ENCODE results near the gene CEP162.

Gene CEP162, protein sequence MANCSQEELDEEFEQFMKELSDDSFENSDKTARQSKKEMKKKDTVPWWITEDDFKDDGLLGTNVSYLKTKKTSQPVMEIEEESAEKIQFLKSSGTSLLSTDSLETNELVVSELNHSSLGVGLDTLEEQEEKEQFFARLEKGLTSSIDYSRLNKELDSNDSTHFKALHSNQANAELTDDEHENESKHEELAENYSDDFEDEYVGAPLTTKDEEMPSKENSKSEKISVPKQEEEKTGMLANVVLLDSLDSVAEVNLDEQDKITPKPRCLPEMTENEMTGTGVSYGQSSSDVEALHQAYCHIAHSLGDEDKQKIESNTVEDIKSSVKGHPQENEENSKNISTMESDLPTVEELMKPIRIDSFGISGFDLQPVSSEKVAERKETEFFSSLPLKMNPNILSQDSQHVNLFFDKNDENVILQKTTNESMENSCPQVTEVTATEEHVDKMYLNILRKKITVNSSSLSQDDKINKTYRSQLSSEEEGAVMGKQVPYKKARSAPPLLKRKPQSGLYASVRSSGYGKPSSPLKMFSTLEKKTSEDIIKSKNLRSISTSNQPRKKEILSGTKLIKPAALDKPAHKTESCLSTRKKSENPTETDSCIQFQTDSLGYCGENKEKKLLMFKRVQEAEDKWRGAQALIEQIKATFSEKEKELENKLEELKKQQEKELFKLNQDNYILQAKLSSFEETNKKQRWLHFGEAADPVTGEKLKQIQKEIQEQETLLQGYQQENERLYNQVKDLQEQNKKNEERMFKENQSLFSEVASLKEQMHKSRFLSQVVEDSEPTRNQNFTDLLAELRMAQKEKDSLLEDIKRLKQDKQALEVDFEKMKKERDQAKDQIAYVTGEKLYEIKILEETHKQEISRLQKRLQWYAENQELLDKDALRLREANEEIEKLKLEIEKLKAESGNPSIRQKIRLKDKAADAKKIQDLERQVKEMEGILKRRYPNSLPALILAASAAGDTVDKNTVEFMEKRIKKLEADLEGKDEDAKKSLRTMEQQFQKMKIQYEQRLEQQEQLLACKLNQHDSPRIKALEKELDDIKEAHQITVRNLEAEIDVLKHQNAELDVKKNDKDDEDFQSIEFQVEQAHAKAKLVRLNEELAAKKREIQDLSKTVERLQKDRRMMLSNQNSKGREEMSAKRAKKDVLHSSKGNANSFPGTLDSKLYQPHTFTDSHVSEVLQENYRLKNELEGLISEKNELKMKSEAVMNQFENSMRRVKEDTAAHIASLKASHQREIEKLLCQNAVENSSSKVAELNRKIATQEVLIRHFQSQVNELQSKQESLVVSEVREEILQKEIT (N-terminal part only)

DNA sequence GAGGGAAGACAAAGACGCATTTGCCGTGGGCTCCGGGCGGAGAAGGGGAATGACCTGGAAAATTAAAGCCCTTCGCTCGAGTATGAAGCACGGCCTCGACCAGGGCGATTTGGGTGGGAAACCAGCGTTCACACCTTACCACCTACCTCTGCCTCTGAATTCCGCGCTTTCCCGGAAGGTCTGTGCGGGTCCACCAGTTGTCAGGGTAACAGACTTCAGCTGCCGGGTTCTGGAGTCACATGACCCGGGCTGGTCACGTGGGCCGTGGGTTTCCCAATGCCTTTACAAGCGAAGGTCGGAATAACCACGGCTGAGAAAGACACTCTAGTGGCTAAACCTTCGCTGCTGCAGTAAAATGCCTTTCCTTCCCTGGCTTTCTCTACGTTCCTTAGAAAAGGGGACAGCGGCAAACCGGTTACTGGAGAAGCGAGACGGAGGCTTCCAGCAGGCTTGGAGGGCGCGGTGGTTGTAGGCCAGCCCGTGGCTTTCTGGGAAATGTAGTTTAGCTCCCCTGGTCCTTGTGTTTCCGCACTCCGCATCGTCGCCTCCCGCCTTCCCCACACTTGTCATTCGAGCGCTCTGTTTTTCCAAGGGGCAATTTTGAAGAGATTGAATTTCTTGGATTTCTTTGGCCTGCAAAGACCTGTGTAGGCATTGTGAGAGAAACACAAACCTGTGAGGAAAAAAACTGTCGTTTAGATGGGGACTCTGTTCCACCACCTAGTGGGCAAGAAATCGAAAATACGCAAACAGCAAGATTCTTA, at the start of gene CEP162:
Gene CEP162, minus strand, starts transcription at position 210 of the 764 bp plus-strand sequence. CDS start 1,250 bp downstream, outside the sequence.
- H3K27ac Mint-ChIP-seq: peak within 1 kb of the TSS; percentile 91
- no peaks in the 10 kb centered on the region for H3K36me3 Mint-ChIP-seq
- DNase-seq (ENCODE audit: low spot score in 2 of 2) (peak; percentile 69 to 93), ATAC-seq (peak; percentile 96)
- H3K4me3 Mint-ChIP-seq: peak within 1 kb of the TSS; percentile 84
- peaks cover 10% of the 10 kb centered on the region for H3K4me1 Mint-ChIP-seq
- no peaks in the 10 kb centered on the region for H3K9me3 Mint-ChIP-seq

DNA sequence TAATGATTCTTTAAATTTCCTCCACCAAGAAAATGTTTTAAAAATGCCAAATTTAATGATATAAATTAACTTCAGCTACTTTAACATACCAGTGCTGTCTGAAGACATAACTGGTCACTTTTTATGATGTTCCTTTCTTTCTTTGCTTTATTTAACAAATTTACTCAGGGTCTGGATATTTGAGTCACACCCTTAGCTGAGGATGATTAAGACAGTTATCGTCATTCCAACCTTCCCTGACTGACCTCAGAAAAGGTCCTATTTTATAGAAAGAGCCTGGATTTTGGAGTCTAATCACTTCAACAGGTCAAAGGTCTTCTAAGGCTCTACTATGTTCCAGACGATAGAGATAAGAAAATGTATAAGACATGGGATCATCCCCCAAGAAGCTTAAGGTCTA, 47.4 kb upstream of the CEP162 start:
- Mint-ChIP-seq H3K4me3 (no peak overlapping the region), H3K9me3 (no peaks in the 10 kb centered on the region), H3K27ac (no peak overlapping the region), H3K4me1 (no peaks in the 10 kb centered on the region), H3K36me3 (no peaks in the 10 kb centered on the region)
- no peak for ATAC-seq
- DNase-seq (ENCODE audit: low spot score in 2 of 2): no peak

DNA sequence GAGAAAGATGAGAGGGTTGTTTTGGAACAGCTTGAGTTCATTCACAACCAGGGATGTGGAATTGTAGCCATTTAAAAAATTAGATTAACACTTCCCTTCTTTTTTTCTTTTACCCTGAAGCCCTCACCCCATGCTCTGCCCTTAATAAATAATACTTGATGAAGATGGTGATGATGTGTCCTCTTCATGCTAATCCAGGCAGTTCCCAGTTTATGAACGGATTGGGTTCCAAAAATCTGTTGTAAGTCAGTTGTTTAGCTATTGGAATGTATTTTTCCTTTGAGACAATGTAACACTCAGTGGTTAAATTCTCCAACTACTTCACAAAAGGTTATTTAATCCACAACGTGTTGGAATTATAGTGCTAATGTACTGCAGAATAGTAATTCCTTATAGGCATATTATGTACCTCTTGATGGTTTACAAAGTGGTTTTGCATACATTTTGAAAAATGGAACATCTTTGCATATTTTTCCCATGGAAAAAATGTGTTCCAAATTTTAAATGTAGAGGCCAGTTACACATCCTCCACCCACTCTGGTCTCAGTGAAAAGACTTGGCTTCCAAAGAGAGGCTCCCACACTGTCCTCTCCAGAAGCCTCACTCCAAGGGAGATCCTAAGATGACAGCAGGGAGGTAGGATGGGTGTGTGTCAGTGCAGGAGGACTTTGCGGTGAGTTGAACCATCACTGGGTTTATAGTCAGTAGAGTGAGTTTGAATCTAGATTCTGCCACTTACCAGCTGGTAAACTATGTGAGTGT, 45.8 kb upstream of the CEP162 start:
- DNase-seq (ENCODE audit: low spot score in 2 of 2): no peak
- no peaks in the 10 kb centered on the region for H3K4me1 Mint-ChIP-seq
- no peak overlapping the region for H3K27ac Mint-ChIP-seq
- no peak for ATAC-seq
- no peaks in the 10 kb centered on the region for H3K36me3 Mint-ChIP-seq
- H3K4me3 Mint-ChIP-seq: no peak overlapping the region
- no peaks in the 10 kb centered on the region for H3K9me3 Mint-ChIP-seq

DNA sequence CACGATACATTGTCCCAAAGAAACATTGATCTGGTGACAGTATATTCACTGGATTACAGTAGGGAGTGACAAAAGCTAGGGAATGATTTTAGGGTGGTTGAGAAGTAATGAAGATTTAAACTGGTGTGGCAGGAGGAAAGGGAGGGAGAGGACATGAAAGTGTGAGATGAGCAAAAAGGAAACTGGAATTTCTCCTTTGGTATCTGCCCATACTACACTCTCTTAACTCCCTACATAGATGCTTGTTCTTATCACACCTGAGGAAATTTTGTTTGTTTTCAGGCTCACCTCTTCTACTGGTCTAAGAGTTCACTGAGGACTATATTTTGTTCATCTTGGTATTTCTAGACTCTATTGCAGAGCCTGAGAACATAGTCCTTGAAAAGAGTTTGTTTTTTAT, 44.9 kb upstream of the CEP162 start:
- H3K4me3 Mint-ChIP-seq: no peak overlapping the region
- no peaks in the 10 kb centered on the region for H3K9me3 Mint-ChIP-seq
- DNase-seq (ENCODE audit: low spot score in 2 of 2): no peak
- no peaks in the 10 kb centered on the region for H3K36me3 Mint-ChIP-seq
- H3K27ac Mint-ChIP-seq: no peak overlapping the region
- ATAC-seq: no peak
- H3K4me1 Mint-ChIP-seq: no peaks in the 10 kb centered on the region

DNA sequence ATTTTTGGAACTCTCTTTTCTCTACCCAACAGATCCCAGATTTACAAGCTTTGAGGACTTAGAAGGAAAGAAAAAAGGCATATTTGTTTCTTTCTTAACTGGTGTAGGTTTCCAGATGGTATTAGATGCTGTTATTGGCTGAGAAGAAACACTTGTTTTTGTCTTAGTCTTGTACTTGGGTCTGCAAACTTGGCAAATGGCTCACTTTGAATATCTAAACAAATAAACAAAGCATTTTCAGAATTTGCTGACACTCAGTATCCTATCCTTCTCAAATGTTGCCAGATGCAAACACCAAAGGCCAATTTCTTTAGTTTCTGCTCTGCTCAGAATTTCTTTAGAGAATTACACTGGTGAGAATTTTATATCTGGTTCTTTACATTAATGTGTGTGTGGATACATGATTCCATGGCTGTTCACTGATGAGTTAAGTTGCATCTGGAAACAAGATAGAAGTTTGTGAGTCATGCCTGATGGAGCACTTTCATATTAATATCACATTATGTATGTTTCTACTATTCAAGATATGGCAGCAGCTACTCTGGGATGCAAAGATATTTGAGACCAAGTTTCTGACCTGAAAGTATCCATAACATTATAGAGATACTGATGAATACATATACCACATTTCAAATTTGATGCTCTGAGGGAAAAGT, 43.7 kb upstream of the CEP162 start:
- Mint-ChIP-seq H3K9me3 (no peaks in the 10 kb centered on the region), H3K4me3 (no peak overlapping the region), H3K4me1 (no peaks in the 10 kb centered on the region), H3K27ac (no peak overlapping the region), H3K36me3 (no peaks in the 10 kb centered on the region)
- no peak for DNase-seq (ENCODE audit: low spot score in 2 of 2)
- no peak for ATAC-seq

DNA sequence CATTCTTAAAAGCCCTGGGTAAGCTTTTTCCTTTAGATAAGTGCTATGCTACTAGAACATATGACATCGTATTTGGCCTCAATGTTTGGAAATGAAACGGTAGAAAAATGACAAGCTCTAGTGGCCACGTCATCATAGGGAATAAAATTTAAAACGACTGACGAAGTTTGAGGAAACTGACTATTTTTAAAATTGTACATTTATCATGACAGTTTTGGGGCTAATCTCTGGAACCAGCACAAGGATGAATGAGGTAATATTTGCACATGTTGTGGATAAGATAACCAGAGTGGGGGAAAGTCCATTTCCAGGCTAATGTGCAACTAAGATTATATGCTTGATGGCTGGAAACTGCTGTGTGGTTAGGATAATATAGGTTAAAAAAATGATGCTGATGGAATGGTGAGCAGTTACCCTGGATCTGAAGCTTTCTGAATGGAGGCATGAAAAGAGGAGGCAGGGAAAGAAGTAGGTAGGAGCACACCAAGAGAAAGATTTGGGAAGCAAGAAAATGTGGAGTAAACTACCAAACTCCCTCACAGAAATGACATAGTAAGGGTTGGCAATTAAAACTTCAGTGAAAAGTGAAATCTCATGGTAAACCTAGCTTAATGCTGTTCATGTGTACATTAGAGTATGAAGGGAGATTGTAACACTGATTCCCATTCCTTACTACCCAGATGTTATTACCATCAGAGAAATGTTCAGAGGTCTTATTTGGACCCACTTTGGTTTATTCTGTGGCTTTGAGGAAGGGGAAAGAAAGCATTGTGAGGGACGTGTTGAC, 42.7 kb upstream of the CEP162 start:
- no peaks in the 10 kb centered on the region for H3K36me3 Mint-ChIP-seq
- DNase-seq (ENCODE audit: low spot score in 2 of 2): no peak
- no peaks in the 10 kb centered on the region for H3K9me3 Mint-ChIP-seq
- ATAC-seq: no peak
- H3K4me1 Mint-ChIP-seq: no peaks in the 10 kb centered on the region
- no peak overlapping the region for H3K27ac Mint-ChIP-seq
- no peak overlapping the region for H3K4me3 Mint-ChIP-seq

DNA sequence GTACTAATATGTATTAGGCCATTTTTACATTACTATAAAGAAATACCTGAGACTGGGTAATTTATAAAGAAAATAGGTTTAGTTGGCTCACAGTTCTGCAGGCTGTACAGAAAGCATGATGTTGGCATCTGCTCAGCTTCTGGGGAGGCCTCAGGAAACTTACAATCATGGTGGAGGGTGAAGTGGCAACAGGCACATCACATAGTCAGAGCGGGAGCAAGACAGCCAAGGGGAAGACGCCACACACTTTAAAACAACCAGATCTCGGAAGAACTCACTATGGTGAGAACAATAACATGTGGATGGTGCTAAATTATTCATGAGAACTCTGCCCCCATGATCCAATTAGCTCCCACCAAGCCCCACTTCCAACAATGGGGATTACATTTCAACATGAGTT, 41.3 kb upstream of the CEP162 start:
- H3K4me3 Mint-ChIP-seq: no peak overlapping the region
- no peaks in the 10 kb centered on the region for H3K9me3 Mint-ChIP-seq
- H3K4me1 Mint-ChIP-seq: no peaks in the 10 kb centered on the region
- no peak overlapping the region for H3K27ac Mint-ChIP-seq
- no peak for DNase-seq (ENCODE audit: low spot score in 2 of 2)
- H3K36me3 Mint-ChIP-seq: no peaks in the 10 kb centered on the region
- no peak for ATAC-seq

DNA sequence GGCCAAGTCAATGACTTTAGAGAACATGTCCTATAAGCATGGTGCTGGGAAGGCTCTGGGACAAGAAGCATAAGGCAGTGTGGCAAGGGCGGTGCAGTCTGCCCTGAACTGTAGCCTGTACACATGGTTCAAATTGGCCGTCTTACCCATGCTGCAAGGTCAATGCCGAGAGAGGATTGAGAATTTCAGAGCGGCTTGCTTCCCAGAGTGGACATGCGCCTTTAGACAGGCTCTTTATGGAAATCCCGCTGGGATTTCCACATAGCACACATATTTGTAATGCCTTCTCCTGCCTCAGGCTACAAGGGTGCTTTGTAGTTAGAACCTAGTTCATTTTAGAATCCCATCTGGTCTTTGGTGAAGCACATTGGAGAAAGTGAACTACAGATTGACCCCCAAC, 36.1 kb upstream of the CEP162 start:
- DNase-seq (ENCODE audit: low spot score in 2 of 2) (no peak), ATAC-seq (no peak)
- no peak overlapping the region for H3K27ac Mint-ChIP-seq
- H3K9me3 Mint-ChIP-seq: no peaks in the 10 kb centered on the region
- no peak overlapping the region for H3K4me3 Mint-ChIP-seq
- H3K36me3 Mint-ChIP-seq: no peaks in the 10 kb centered on the region
- H3K4me1 Mint-ChIP-seq: no peaks in the 10 kb centered on the region

DNA sequence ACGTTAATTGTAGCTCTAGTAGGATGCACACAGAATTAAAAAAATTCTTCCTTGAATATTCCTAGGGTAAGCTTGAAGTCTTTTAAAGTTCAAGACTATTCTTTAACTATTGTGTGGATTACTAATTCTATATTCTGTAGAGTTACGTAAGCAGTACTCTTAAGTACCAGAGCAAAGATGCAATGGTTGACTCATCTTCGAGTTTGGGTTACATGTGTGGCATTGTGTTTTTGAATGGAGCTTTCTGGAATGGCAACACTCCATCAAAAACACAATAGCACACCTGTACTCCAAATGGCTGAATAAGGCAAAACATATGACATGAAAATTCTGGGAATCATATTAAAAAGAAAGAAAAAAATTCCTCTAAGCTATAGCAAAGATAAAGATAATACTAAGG, 33.5 kb upstream of the CEP162 start:
- DNase-seq (ENCODE audit: low spot score in 2 of 2) (no peak), ATAC-seq (no peak)
- H3K4me1 Mint-ChIP-seq: no peaks in the 10 kb centered on the region
- no peak overlapping the region for H3K4me3 Mint-ChIP-seq
- H3K9me3 Mint-ChIP-seq: no peaks in the 10 kb centered on the region
- no peaks in the 10 kb centered on the region for H3K36me3 Mint-ChIP-seq
- H3K27ac Mint-ChIP-seq: no peak overlapping the region

DNA sequence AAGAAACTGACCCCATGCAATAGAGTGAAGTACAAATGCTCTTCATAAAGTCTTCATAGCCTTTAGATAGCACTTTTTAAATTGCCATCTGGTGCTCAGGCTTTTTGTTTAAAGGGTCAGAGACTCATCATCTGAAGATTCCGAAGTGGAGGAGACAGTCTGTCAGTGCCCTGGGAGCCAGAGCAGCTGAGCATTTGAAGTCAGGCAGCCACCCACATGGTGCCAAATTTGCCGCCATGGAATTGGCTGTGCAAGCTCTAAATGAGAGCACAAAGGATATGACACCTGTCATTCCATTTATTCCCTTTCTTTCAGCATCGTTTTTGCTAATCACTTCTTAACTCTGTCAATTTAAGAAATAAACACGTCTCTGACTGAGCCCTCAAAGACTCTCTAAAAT, 32.8 kb upstream of the CEP162 start:
- no peaks in the 10 kb centered on the region for H3K4me1 Mint-ChIP-seq
- H3K9me3 Mint-ChIP-seq: no peaks in the 10 kb centered on the region
- ATAC-seq (no peak), DNase-seq (ENCODE audit: low spot score in 2 of 2) (no peak)
- H3K36me3 Mint-ChIP-seq: no peaks in the 10 kb centered on the region
- H3K4me3 Mint-ChIP-seq: no peak overlapping the region
- H3K27ac Mint-ChIP-seq: no peak overlapping the region

DNA sequence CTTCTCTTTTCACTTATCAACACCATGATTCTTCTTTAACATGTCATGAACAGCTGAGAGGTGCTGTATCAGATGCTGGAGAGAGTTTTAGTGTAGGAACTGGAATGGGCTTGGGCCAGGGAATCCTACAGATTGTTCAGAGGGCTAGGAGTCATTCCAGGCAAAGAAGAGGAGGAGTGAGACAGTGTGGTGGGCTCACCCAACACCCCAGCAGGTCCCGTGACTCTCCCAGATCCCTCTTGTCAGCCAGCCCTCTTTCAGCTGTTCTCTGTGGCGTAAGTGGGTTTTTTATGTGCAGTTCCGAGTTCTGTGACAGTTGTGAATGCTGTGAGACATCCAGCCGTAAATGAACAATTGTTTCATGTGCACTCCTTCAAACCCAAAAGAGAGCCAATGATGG, 31.4 kb upstream of the CEP162 start:
- H3K4me1 Mint-ChIP-seq: no peaks in the 10 kb centered on the region
- H3K4me3 Mint-ChIP-seq: no peak overlapping the region
- H3K9me3 Mint-ChIP-seq: no peaks in the 10 kb centered on the region
- DNase-seq (ENCODE audit: low spot score in 2 of 2) (no peak), ATAC-seq (peak; percentile 13)
- no peak overlapping the region for H3K27ac Mint-ChIP-seq
- no peaks in the 10 kb centered on the region for H3K36me3 Mint-ChIP-seq

DNA sequence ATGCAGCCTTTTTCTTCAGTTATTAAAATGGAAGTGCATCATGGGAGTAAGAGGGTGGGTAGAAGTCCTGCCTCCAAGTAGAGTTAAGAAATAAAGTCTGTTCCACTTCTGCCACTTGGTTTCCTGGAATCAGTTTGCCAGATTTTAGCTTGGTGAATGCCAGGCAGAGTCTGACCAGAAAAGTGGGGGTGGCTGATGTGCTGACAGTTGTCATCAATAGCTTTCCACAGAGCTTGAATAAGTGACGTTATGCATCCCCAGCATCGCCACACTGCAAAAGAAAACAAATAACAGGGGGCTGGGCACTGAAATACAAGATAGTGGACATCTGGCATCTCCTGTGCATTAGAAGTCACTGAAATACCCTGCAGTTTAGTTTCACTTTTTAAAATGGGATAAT, 30.8 kb upstream of the CEP162 start:
- no peaks in the 10 kb centered on the region for H3K9me3 Mint-ChIP-seq
- no peaks in the 10 kb centered on the region for H3K4me1 Mint-ChIP-seq
- no peak overlapping the region for H3K27ac Mint-ChIP-seq
- ATAC-seq (no peak), DNase-seq (ENCODE audit: low spot score in 2 of 2) (no peak)
- no peaks in the 10 kb centered on the region for H3K36me3 Mint-ChIP-seq
- no peak overlapping the region for H3K4me3 Mint-ChIP-seq

DNA sequence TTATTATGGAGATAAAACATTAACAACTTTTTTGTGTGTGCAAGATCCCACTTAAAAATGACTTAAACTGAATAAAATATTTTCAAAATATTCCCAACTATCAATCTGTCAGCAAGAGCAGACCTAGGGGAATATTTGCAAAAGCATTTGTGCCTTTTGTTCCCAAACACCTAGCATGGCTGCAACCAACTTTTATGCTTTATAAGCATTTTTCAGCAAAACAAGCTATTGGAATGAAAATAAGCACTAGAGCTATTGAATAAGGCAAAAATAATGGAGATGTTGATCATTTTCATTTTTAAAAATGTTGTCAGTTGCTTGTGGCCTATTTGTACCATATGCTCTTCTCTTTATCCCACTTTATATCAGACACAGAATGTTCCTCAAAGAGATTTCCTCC, 28.2 kb upstream of the CEP162 start:
- no peak for DNase-seq (ENCODE audit: low spot score in 2 of 2)
- ATAC-seq: no peak
- Mint-ChIP-seq H3K9me3 (no peaks in the 10 kb centered on the region), H3K27ac (no peak overlapping the region), H3K36me3 (no peaks in the 10 kb centered on the region), H3K4me3 (no peak overlapping the region), H3K4me1 (no peaks in the 10 kb centered on the region)

Data from stimulated activated effector memory CD8-positive, alpha-beta T cell treated with anti-CD3 and anti-CD28 coated beads, Interleukin-12 subunit alpha, Interleukin-12 subunit beta, amount 100 ng/mL, for 72 hours (primary cell).